Karpas-422 (cell line): ENCODE results near the gene ACE. TPM values are rescaled to one million over a fixed set of nuclear protein-coding genes. Genes with fewer than 3 reads are reported as not detected.

Source experiments
- DNase-seq: peaks from one replicate; pipeline ENCODE4 v3.0.0-alpha.2; 2015
- H2AFZ ChIP-seq: fragments of 200-600 bp; sonication (generic); 2 replicates; pipeline ENCODE4 v1.6.1; 2014; ENCODE audit warnings: antibody characterized with exemption, low read length, mixed read lengths
- H3K27ac ChIP-seq: fragments of 200-600 bp; sonication (generic); 2 replicates; pipeline ENCODE4 v1.5.1; 2014; ENCODE audit warnings: mild to moderate bottlenecking, low read length, moderate library complexity
- H3K27me3 ChIP-seq: fragments of 200-600 bp; sonication (generic); 2 replicates; pipeline ENCODE4 v1.6.1; 2014; ENCODE audit warnings: low read length, mixed read lengths
- H3K36me3 ChIP-seq: fragments of 200-600 bp; sonication (generic); 2 replicates; pipeline ENCODE4 v1.6.1; 2014; ENCODE audit warnings: low read length, mixed read lengths; ENCODE audit not compliant: insufficient read depth
- H3K4me1 ChIP-seq: fragments of 200-600 bp; sonication (generic); 2 replicates; pipeline ENCODE4 v1.6.1; 2014; ENCODE audit warnings: mild to moderate bottlenecking, low read length, mixed read lengths
- H3K4me2 ChIP-seq: fragments of 200-600 bp; sonication (generic); 2 replicates; pipeline ENCODE4 v1.6.1; 2014; ENCODE audit warnings: low read length, low read depth, mild to moderate bottlenecking; ENCODE audit not compliant: poor library complexity, severe bottlenecking
- H3K4me3 ChIP-seq: fragments of 200-600 bp; sonication (generic); 2 replicates; pipeline ENCODE4 v1.5.1; 2014; ENCODE audit warnings: mild to moderate bottlenecking, antibody characterized with exemption, low read length, mixed read lengths
- H3K79me2 ChIP-seq: fragments of 200-600 bp; sonication (generic); 2 replicates; pipeline ENCODE4 v1.6.1; 2014; ENCODE audit warnings: mild to moderate bottlenecking, low read length, mixed read lengths
- H3K9ac ChIP-seq: fragments of 200-600 bp; sonication (generic); 2 replicates; pipeline ENCODE4 v1.6.0; 2014; ENCODE audit warnings: low read length
- H3K9me2 ChIP-seq: fragments of 200-600 bp; sonication (generic), shearing (Covaris generic); replicated peaks from 2 replicates; pipeline ENCODE4 v1.6.0; 2014; ENCODE audit warnings: mild to moderate bottlenecking, low read length, moderate library complexity; ENCODE audit not compliant: insufficient read depth
- H3K9me3 ChIP-seq: fragments of 300-700, 200-600 bp; sonication (generic); 2 replicates; pipeline ENCODE4 v1.6.1; 2014; ENCODE audit warnings: low read length, mixed read lengths
- H4K20me1 ChIP-seq: fragments of 200-600 bp; sonication (generic); 2 replicates; pipeline ENCODE4 v1.6.1; 2014; ENCODE audit warnings: mild to moderate bottlenecking, antibody characterized with exemption, low read length, low read depth; ENCODE audit not compliant: insufficient read depth
- total RNA-seq: library from RNA; depleted of rRNA; stranded (reverse); fragments of >200 nt; shearing (Covaris generic); gene quantifications from 2 replicates; pipeline ENCODE4 v1.2.3, GENCODE V29; 2014; ENCODE audit warnings: low replicate concordance

Gene ACE
- total RNA-seq, 1 experiment from 2014 or later: 6.7 TPM

DNA sequence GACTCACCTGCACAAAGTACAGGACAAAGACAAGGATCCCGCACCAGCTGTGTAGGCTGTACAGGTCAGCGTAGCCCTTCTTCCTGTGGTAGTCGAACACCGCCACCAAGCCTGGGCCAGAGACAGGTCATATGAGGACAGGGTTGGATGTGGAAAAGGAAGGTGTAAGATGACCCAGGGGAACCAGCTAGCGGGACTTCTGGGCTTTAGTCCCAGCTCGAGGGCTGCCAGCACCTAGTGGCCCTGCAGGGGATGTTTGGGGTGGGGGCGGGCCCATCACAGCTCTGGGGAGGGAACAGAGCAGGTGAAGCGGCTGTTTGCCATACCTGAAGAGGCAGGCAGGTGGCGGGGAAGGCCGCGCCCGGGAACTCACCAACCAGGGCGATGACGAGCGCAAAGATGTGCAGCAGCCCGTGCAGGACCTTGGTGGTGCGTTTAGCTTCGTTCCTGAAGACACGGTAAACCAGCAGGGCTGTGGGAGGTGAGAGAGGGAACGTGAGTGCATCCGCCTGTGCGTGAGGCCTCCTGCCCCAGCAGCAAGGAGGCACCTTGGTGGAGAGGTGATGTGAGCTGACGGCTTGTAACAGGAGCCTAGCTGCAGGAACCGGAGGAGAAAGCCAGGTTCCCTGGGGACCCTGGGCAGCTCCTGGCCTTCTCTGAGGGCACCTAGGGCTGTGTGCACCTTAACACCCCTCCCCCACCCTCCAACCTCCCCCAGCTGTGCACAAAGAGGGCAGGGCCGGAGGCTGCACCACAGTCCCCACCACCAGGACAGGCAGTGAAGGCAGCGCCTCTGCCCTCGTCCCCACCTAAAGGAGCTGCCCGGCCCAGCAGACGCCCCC is 41.0 kb upstream of the ACE start:
- Histone ChIP-seq H3K4me3 (peak overlapping the region; percentile 41; the same call in 1 of the 2 replicates), H3K4me1 (peaks cover 25% of the 10 kb centered on the region), H3K9me3 (no peaks in the 10 kb centered on the region), H3K9ac (no peak overlapping the region), H3K36me3 (no peaks in the 10 kb centered on the region), H3K27ac (no peak overlapping the region), H3K79me2 (no peaks in the 10 kb centered on the region), H4K20me1 (no peaks in the 10 kb centered on the region), H3K4me2 (peak overlapping the region; percentile 72), H3K9me2 (no peaks in the 10 kb centered on the region), H3K27me3 (no peaks in the 10 kb centered on the region), H2AFZ (no peak overlapping the region)
- peak; percentile 91 for DNase-seq

DNA sequence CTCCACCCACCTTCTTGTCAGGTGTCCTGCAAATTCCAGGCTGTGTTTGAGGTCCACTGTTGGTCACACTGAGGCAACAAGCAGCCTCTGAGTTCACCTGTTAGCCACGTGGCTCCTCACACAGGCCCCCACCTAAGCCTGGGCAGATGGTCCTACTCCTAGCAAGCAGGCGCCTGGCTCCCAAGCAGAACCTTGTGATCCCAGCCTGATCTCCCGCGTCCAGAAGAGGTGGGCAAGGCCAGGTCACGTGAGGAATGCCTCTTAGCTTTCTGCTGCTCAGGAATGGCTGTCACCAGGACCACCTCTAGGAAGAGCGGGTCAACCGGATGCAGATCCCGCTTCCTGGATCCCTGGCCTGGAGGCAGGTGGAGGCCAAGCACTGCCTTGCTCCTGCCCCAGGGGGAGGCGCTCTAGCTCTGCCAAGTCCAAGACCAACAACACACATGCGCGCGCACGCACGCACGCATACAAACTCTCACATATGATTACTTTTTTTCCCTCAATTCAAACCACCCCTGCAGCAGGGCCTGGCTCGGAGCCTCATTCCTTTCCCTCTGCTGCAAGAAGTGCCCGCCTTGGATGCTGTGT is 40.2 kb upstream of the ACE start:
- H3K36me3 ChIP-seq: no peaks in the 10 kb centered on the region
- H3K9me3 ChIP-seq: no peaks in the 10 kb centered on the region
- H3K27me3 ChIP-seq: no peaks in the 10 kb centered on the region
- H3K27ac ChIP-seq: no peak overlapping the region
- no peak for DNase-seq
- peak overlapping the region; percentile 72 for H3K4me2 ChIP-seq
- H3K9ac ChIP-seq: no peak overlapping the region
- H3K4me3 ChIP-seq: peak overlapping the region; percentile 41; the same call in 1 of the 2 replicates
- peaks cover 25% of the 10 kb centered on the region for H3K4me1 ChIP-seq
- no peaks in the 10 kb centered on the region for H3K9me2 ChIP-seq
- H2AFZ ChIP-seq: no peak overlapping the region
- no peaks in the 10 kb centered on the region for H3K79me2 ChIP-seq
- no peaks in the 10 kb centered on the region for H4K20me1 ChIP-seq

DNA sequence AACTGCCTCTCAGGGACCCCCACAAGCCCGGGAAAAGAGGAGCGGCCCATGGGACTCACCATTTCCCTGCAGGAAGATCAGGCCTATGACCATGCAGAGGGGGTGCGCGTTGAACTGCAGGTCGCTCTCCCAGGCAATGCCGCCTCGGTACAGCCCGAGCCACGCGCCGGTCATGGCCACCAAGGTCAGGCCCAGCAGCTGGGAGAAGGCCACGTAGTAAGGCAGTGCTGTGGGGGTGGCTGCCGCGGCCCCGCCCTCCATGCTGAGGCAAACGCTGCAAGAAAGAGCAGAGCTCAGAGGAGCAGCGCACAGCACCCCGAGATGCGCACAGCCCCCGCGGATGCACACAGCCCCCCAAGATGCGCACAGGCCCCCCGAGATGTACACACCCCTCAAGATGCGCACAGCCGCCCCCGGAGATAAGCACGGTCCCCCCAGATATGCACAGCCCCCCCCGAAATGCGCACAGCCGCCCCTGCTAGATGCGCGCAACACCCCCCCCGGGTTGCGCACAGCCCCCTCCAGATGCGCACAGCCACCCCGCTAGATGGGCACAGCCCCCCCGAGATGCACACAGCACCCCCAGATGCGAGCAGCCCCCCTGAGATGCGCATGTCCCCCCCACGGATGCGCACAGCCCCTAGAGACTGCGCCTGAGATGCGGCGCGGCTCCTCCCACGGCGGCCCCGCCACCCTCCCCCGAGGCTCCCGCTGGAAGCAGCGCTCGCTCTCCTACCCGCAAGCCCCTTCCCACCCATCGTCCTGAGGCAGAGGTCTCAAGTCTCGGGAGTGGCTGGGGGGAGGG is 39.4 kb upstream of the ACE start:
- Histone ChIP-seq H3K4me2 (no peak overlapping the region), H2AFZ (no peak overlapping the region), H3K27me3 (no peaks in the 10 kb centered on the region), H3K36me3 (no peaks in the 10 kb centered on the region), H3K27ac (no peak overlapping the region), H3K4me1 (peaks cover 25% of the 10 kb centered on the region), H3K79me2 (no peaks in the 10 kb centered on the region), H3K9me2 (no peaks in the 10 kb centered on the region), H4K20me1 (no peaks in the 10 kb centered on the region), H3K4me3 (no peak overlapping the region), H3K9me3 (no peaks in the 10 kb centered on the region), H3K9ac (no peak overlapping the region)
- no peak for DNase-seq

DNA sequence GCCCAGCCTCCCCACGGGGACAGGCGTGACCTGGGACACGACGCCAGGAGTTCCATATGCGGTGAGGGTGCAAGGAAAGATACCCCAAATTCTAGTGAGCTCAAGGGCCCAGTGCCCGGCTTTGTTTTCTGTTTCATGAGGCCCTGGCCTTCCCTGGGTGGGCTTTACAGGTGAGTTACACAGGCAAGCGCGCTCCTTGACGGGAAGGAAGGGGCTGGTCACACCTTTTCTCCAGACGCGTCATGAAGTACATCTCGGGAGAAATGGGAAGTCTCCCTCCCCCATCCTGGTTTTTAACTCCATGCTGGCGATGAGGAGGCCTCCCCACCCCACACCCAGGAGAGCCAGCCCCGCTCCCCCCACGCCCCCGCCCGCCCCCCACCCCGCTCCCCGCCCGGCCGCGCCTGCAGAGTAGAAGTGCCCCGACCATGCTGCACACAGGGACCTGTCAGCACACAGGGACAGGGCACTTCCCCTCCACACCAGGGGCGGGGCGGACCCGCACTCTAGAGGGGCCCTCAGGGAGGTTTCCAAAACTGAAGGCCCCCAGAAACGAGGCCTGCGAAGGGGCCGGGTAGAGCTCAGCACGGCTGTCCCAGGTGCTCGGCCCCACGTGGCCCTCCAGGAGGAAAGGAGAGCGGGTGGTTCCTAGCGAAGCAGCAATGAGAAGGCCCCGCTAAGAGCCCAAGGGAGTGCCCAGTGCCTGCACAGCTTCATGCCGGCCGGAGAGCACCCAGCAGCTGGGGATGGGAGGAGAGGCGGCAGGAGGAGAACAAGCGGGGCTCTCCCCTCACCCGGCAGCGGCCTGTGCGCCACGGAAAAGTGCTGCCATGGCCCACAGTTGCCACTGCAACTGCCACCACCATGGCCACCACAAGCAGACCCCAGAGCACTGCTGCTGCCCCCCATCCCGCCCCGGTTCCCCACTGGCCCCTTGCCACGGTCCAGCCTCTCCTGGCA is 38.5 kb upstream of the ACE start:
- no peaks in the 10 kb centered on the region for H3K27me3 ChIP-seq
- no peak overlapping the region for H3K4me2 ChIP-seq
- no peak overlapping the region for H2AFZ ChIP-seq

DNA sequence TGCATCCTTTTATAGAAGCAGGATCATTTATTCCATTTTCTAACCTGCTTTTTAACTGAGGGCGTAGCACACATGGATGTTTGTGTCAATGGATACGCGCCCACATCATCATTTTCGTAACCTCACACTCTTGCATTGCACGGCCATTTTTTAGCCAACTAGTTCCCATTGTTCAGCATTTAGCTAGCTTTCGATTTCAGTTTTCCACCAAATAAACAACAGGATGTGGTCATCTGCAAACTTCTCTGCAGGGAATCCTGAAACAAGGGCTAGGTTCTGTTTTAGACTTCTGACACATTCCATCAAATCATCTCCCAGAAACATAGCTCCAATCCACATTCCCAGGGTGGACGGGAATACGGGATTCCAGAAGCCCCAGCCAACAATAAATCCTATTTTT is 37.2 kb upstream of the ACE start:
- H3K27ac ChIP-seq: no peak overlapping the region
- H2AFZ ChIP-seq: no peak overlapping the region
- no peak for DNase-seq
- no peaks in the 10 kb centered on the region for H3K79me2 ChIP-seq
- H3K27me3 ChIP-seq: no peaks in the 10 kb centered on the region
- H3K4me1 ChIP-seq: peaks cover 23% of the 10 kb centered on the region
- H3K36me3 ChIP-seq: no peaks in the 10 kb centered on the region
- H3K9ac ChIP-seq: no peak overlapping the region
- no peaks in the 10 kb centered on the region for H3K9me3 ChIP-seq
- H3K4me2 ChIP-seq: no peak overlapping the region
- no peaks in the 10 kb centered on the region for H3K9me2 ChIP-seq
- H3K4me3 ChIP-seq: no peak overlapping the region
- no peaks in the 10 kb centered on the region for H4K20me1 ChIP-seq

More for the DNA sequence above, 38.5 kb upstream of the ACE start:
- no peaks in the 10 kb centered on the region for H3K9me2 ChIP-seq
- no peak overlapping the region for H3K9ac ChIP-seq
- H4K20me1 ChIP-seq: no peaks in the 10 kb centered on the region
- no peak for DNase-seq
- H3K9me3 ChIP-seq: no peaks in the 10 kb centered on the region
- no peak overlapping the region for H3K4me3 ChIP-seq
- H3K27ac ChIP-seq: no peak overlapping the region
- H3K79me2 ChIP-seq: no peaks in the 10 kb centered on the region
- no peaks in the 10 kb centered on the region for H3K36me3 ChIP-seq
- H3K4me1 ChIP-seq: peaks cover 25% of the 10 kb centered on the region

DNA sequence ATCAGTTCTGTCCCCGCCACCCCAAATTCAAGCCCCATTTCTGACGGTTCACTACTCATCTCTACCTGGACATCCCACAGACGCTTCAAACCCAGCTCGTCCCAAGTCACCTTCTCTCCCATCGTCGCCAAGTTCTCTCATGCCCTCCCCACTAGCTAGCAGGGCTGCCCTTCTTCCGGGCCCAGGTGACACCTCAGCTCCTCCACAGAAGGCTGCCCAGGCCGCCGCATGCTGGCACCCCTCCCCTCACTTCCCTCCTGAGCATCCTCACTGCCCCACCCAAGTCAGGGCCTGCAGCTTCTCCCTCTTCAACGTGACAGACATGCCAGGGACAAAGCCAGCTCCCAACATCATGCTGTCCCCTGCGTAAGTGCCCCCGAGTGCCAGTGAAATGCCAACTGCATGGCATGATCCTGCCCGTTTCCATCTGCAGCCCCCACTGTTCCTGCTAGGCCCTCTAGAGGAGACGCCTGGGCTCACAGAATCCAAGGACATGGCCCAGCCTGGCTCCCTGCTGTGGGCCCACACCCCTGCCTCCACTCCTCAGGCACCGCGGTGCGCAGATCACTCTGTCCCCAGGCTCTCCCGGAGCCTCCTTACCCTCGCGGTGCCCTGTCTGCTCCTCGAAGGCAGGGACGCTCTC is 36.6 kb upstream of the ACE start:
- no peak overlapping the region for H3K4me2 ChIP-seq
- H2AFZ ChIP-seq: no peak overlapping the region
- H3K36me3 ChIP-seq: no peaks in the 10 kb centered on the region
- H3K4me1 ChIP-seq: peaks cover 19% of the 10 kb centered on the region
- H3K4me3 ChIP-seq: no peak overlapping the region
- no peaks in the 10 kb centered on the region for H3K79me2 ChIP-seq
- DNase-seq: no peak
- no peaks in the 10 kb centered on the region for H3K27me3 ChIP-seq
- no peaks in the 10 kb centered on the region for H3K9me3 ChIP-seq
- no peak overlapping the region for H3K9ac ChIP-seq
- H4K20me1 ChIP-seq: no peaks in the 10 kb centered on the region
- no peak overlapping the region for H3K27ac ChIP-seq
- no peaks in the 10 kb centered on the region for H3K9me2 ChIP-seq

DNA sequence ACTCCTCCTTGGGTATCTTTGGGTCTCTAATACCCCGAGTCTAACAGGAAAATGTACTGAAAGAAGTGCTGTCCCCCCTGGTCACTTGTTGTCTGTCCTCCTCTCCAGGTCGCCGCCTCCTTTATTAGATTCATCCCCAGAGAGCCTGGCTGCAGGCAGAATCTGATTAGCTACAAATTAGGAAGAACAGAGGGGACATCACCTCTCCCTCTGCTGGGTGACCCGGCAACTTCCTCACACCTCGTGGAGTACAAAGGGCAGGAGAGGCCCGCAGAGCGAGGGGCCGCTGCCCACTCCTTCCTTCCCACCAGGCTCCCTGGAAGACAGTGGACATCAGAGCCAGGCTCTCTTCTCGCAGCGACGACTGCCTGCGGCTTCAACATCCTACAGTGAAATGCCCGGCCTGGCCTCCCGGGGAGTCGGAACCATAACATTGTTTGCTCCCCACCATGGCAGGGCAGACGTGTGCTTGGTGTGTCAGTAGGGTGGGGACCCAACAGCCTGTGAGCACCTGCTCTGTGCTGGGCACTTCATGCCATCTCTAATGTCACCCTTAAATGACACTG is 36.0 kb upstream of the ACE start:
- H3K9me3 ChIP-seq: no peaks in the 10 kb centered on the region
- no peak overlapping the region for H3K27ac ChIP-seq
- no peak overlapping the region for H3K4me2 ChIP-seq
- no peaks in the 10 kb centered on the region for H3K36me3 ChIP-seq
- H4K20me1 ChIP-seq: no peaks in the 10 kb centered on the region
- no peak overlapping the region for H2AFZ ChIP-seq
- no peak overlapping the region for H3K9ac ChIP-seq
- H3K79me2 ChIP-seq: no peaks in the 10 kb centered on the region
- H3K27me3 ChIP-seq: no peaks in the 10 kb centered on the region
- DNase-seq: no peak
- H3K9me2 ChIP-seq: no peaks in the 10 kb centered on the region
- peaks cover 19% of the 10 kb centered on the region for H3K4me1 ChIP-seq
- H3K4me3 ChIP-seq: no peak overlapping the region
